Neuronal stem cell (in vitro differentiated cells): Measurements from ENCODE around the gene CT45A3. TPM values are rescaled to one million over a fixed set of nuclear protein-coding genes. Genes with fewer than 3 reads are reported as not detected.
"Not testable (repeated sequence)": the region's sequence is repeated elsewhere in the genome, so short reads cannot be mapped to it uniquely, and the experiment has no call there.

ENCODE experiments used
- DNase-seq: peaks from one replicate; pipeline ENCODE4 v3.0.0-alpha.2; 2013; ENCODE audit warnings: low spot score
- H2AFZ ChIP-seq: one replicate; pipeline ENCODE4 v1.6.1; 2013; ENCODE audit warnings: mild to moderate bottlenecking, low read length, inconsistent platforms
- H2AK5ac ChIP-seq: 2 replicates; pipeline ENCODE4 v1.6.1; 2013; ENCODE audit warnings: low read depth, mild to moderate bottlenecking, inconsistent platforms, low read length, moderate library complexity, mixed read lengths
- H2BK120ac ChIP-seq: 2 replicates; pipeline ENCODE4 v1.6.1; 2013; ENCODE audit warnings: low read depth, mild to moderate bottlenecking, inconsistent platforms, low read length, moderate library complexity, mixed read lengths
- H2BK12ac ChIP-seq: one replicate; pipeline ENCODE4 v1.6.1; 2013; ENCODE audit warnings: low read length, inconsistent platforms
- H2BK15ac ChIP-seq: 2 replicates; pipeline ENCODE4 v1.6.1; 2013; ENCODE audit warnings: mild to moderate bottlenecking, low read length, inconsistent platforms, mixed read lengths
- H2BK5ac ChIP-seq: one replicate; pipeline ENCODE4 v1.6.1; 2013; ENCODE audit warnings: inconsistent platforms, mild to moderate bottlenecking, low read length, moderate library complexity
- H3K14ac ChIP-seq: one replicate; pipeline ENCODE4 v1.6.1; 2013; ENCODE audit warnings: low read length, inconsistent platforms
- H3K18ac ChIP-seq: 2 replicates; pipeline ENCODE4 v1.6.1; 2013; ENCODE audit warnings: low read length, inconsistent platforms
- H3K23ac ChIP-seq: 2 replicates; pipeline ENCODE4 v1.6.1; 2013; ENCODE audit warnings: low read depth, mild to moderate bottlenecking, mixed read lengths, low read length, inconsistent platforms; ENCODE audit not compliant: poor library complexity
- H3K27ac ChIP-seq: replicated peaks from 3 replicates; pipeline ENCODE4 v1.5.1; 2013; ENCODE audit warnings: low read length, inconsistent platforms
- H3K27me3 ChIP-seq, 3 experiments: 2 replicates each; pipeline ENCODE4 v1.6.1; 2013; ENCODE audit warnings: low read length in 3 of 3, mild to moderate bottlenecking in 2 of 3, inconsistent platforms in 1 of 3, low read depth in 1 of 3, mixed read lengths in 1 of 3, moderate library complexity in 1 of 3; ENCODE audit not compliant: control insufficient read depth in 3 of 3, insufficient read depth in 3 of 3
- H3K36me3 ChIP-seq, 2 donors: replicated peaks in 1 of 2; 2 replicates each; pipeline ENCODE4 v1.6.1; 2013; ENCODE audit warnings: low read length in 2 of 2; ENCODE audit not compliant: control insufficient read depth in 2 of 2, insufficient read depth in 2 of 2
- H3K4ac ChIP-seq: 2 replicates; pipeline ENCODE4 v1.6.1; 2013; ENCODE audit warnings: inconsistent platforms, mild to moderate bottlenecking, low read length, moderate library complexity
- H3K4me1 ChIP-seq, 2 donors: 1 replicate in 1 of 2; 2 replicates in 1 of 2; pipeline ENCODE4 v1.6.1; 2013; ENCODE audit warnings: low read length in 2 of 2, low read depth in 1 of 2; ENCODE audit not compliant: control insufficient read depth in 2 of 2, insufficient read depth in 1 of 2
- H3K4me2 ChIP-seq: one replicate; pipeline ENCODE4 v1.6.1; 2013; ENCODE audit warnings: mild to moderate bottlenecking, low read length, inconsistent platforms; ENCODE audit not compliant: insufficient read depth, poor library complexity, severe bottlenecking
- H3K4me3 ChIP-seq, 2 donors: 2 replicates each; pipeline ENCODE4 v1.5.1; 2013; ENCODE audit warnings: low read length in 2 of 2, mild to moderate bottlenecking in 2 of 2, inconsistent platforms in 1 of 2, moderate library complexity in 1 of 2
- H3K79me1 ChIP-seq: one replicate; pipeline ENCODE4 v1.6.1; 2013; ENCODE audit warnings: low read depth, mild to moderate bottlenecking, inconsistent platforms, low read length, moderate library complexity
- H3K9ac ChIP-seq: one replicate; pipeline ENCODE4 v1.6.1; 2013; ENCODE audit warnings: mild to moderate bottlenecking, low read depth, low read length, inconsistent platforms; ENCODE audit not compliant: poor library complexity
- H3K9me3 ChIP-seq, 2 donors: replicated peaks in 1 of 2; 2 replicates each; pipeline versions ENCODE3 to v1.6.1; 2013; ENCODE audit warnings: low read length in 2 of 2, mild to moderate bottlenecking in 2 of 2, inconsistent platforms in 1 of 2, low read depth in 1 of 2, mixed read lengths in 1 of 2, moderate library complexity in 1 of 2; ENCODE audit not compliant: control insufficient read depth in 2 of 2, insufficient read depth in 1 of 2
- H4K8ac ChIP-seq: one replicate; pipeline ENCODE4 v1.6.1; 2013; ENCODE audit warnings: low read depth, mild to moderate bottlenecking, inconsistent platforms, low read length, moderate library complexity
- H4K91ac ChIP-seq: one replicate; pipeline ENCODE4 v1.6.1; 2013; ENCODE audit warnings: low read length, low read depth, mild to moderate bottlenecking, inconsistent platforms; ENCODE audit not compliant: poor library complexity
- WGBS, 2 donors: extraction: QIAGEN DNeasy Blood & Tissue Kit; methylation state at CpG; one replicate each; pipeline ENCODE4 v1.1.7; 2013; ENCODE audit warnings: missing lambda C conversion rate in 2 of 2, mixed read lengths in 1 of 2; ENCODE audit not compliant: insufficient read length in 2 of 2, insufficient replicate concordance in 1 of 2; ENCODE audit errors: extremely low coverage in 2 of 2; 5-methylcytosine and 5-hydroxymethylcytosine counted together
- polyA plus RNA-seq, 2 experiments: library from polyadenylated mRNA; stranded (reverse); fragments of 200-250 nt; gene quantifications; one replicate each; pipeline ENCODE4 v1.2.3, GENCODE V29; 2013

CT45A3 gene, protein sequence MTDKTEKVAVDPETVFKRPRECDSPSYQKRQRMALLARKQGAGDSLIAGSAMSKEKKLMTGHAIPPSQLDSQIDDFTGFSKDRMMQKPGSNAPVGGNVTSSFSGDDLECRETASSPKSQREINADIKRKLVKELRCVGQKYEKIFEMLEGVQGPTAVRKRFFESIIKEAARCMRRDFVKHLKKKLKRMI
- polyA plus RNA-seq (2013, experiment 1 of 2), result not detected
- not detected for polyA plus RNA-seq (2013, experiment 2 of 2)

DNA sequence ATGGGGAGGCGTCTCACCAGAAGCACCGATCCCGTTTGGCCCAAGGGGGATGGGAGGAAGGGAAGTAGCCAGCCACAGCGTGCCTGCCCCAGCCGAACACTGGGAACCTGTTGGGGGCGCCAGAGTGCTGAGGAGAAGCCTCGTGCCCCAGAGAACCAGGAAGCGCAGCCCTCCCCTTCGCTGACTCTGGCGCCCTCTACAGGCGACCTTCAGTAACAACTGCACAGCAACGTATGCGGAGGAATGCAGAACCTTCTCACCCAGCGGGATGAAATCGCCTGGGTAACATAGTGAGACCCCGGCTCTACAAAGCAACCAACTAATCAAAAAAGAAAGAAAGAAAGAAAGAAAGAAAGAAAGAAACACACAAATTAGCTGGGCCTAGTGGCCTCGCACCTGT, at the start of gene CT45A3:
TSS of gene CT45A3 (minus strand) at position 101 of the 400 bp plus-strand sequence. CDS start 3,747 bp downstream, outside the sequence.
- not testable (repeated sequence) for H3K4me3 ChIP-seq, H3K23ac ChIP-seq, H3K4ac ChIP-seq, H3K27me3 ChIP-seq, H2BK12ac ChIP-seq, DNase-seq, H3K4me2 ChIP-seq, H3K9me3 ChIP-seq, H2AFZ ChIP-seq, H4K91ac ChIP-seq, H3K18ac ChIP-seq, H4K8ac ChIP-seq, H3K14ac ChIP-seq, H3K27ac ChIP-seq, H2BK120ac ChIP-seq, H3K79me1 ChIP-seq, H3K4me1 ChIP-seq, H3K36me3 ChIP-seq, H2BK5ac ChIP-seq, H2AK5ac ChIP-seq, H3K9ac ChIP-seq, H2BK15ac ChIP-seq
- WGBS, 2 donors, result no CpG with 5 or more reads among the region's 17 CpGs

DNA sequence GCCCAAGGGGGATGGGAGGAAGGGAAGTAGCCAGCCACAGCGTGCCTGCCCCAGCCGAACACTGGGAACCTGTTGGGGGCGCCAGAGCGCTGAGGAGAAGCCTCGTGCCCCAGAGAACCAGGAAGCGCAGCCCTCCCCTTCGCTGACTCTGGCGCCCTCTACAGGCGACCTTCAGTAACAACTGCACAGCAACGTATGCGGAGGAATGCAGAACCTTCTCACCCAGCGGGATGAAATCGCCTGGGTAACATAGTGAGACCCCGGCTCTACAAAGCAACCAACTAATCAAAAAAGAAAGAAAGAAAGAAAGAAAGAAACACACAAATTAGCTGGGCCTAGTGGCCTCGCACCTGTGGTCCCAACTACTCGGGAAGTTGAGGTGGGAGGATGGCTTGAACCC, 34.7 kb upstream of the CT45A3 start, which contains the start of gene CT45A6:
TSS of gene CT45A6 (minus strand) at position 101 of the 400 bp plus-strand sequence. CDS start 3,794 bp downstream, outside the sequence.
- not testable (repeated sequence) for H2AFZ ChIP-seq, H2BK12ac ChIP-seq, H2BK120ac ChIP-seq, H3K4me1 ChIP-seq, H3K4ac ChIP-seq, H3K36me3 ChIP-seq, H2BK15ac ChIP-seq, H3K4me3 ChIP-seq, H3K14ac ChIP-seq, DNase-seq, H3K18ac ChIP-seq, H3K79me1 ChIP-seq, H3K27ac ChIP-seq, H3K23ac ChIP-seq, H4K91ac ChIP-seq, H3K27me3 ChIP-seq, H3K9ac ChIP-seq, H4K8ac ChIP-seq, H2AK5ac ChIP-seq, H3K9me3 ChIP-seq, H3K4me2 ChIP-seq, H2BK5ac ChIP-seq
- WGBS, 2 donors, result no CpG with 5 or more reads among the region's 16 CpGs

DNA sequence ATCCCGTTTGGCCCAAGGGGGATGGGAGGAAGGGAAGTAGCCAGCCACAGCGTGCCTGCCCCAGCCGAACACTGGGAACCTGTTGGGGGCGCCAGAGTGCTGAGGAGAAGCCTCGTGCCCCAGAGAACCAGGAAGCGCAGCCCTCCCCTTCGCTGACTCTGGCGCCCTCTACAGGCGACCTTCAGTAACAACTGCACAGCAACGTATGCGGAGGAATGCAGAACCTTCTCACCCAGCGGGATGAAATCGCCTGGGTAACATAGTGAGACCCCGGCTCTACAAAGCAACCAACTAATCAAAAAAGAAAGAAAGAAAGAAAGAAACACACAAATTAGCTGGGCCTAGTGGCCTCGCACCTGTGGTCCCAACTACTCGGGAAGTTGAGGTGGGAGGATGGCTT, 17.4 kb upstream of the CT45A3 start, which contains the start of gene CT45A5:
TSS of gene CT45A5 (minus strand) at position 101 of the 400 bp plus-strand sequence. CDS start 3,774 bp downstream, outside the sequence.
- not testable (repeated sequence) for H3K4me2 ChIP-seq, H3K23ac ChIP-seq, H3K18ac ChIP-seq, H2BK5ac ChIP-seq, H3K14ac ChIP-seq, DNase-seq, H2BK15ac ChIP-seq, H4K91ac ChIP-seq, H3K79me1 ChIP-seq, H2BK120ac ChIP-seq, H3K27ac ChIP-seq, H3K9ac ChIP-seq, H3K4ac ChIP-seq, H3K36me3 ChIP-seq, H2BK12ac ChIP-seq, H4K8ac ChIP-seq, H3K4me1 ChIP-seq, H2AK5ac ChIP-seq, H3K9me3 ChIP-seq, H2AFZ ChIP-seq, H3K27me3 ChIP-seq, H3K4me3 ChIP-seq
- no CpG with 5 or more reads among the region's 16 CpGs for WGBS, 2 donors

DNA sequence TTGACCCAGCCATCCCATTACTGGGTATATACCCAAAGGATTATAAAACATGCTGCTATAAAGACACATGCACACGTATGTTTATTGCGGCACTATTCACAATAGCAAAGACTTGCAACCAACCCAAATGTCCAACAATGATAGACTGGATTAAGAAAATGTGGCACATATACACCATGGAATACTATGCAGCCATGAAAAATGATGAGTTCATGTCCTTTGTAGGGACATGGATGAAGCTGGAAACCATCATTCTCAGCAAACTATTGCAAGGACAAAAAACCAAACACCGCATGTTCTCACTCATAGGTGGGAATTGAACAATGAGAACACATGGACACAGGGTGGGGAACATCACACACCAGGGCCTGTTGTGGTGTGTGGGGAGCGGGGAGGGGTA, 23.3 kb downstream of the CT45A3 start:
- not testable (repeated sequence) for H3K4me1 ChIP-seq

More for the DNA sequence above, 23.3 kb downstream of the CT45A3 start:
- not testable (repeated sequence) for H3K4me3 ChIP-seq, H2BK120ac ChIP-seq, H2BK5ac ChIP-seq, H4K8ac ChIP-seq, H3K14ac ChIP-seq, H4K91ac ChIP-seq, H3K27ac ChIP-seq, H3K27me3 ChIP-seq, DNase-seq, H3K4ac ChIP-seq, H3K18ac ChIP-seq, H2BK12ac ChIP-seq, H3K9ac ChIP-seq, H3K23ac ChIP-seq, H3K36me3 ChIP-seq, H3K9me3 ChIP-seq, H2AFZ ChIP-seq, H3K4me2 ChIP-seq, H2BK15ac ChIP-seq, H2AK5ac ChIP-seq, H3K79me1 ChIP-seq
- WGBS, 2 donors, result no CpG with 5 or more reads among the region's 4 CpGs
